ENCODE measurements around the gene OR4K15. TPM values are rescaled to one million over a fixed set of nuclear protein-coding genes. Genes with fewer than 3 reads are reported as not detected.
"Not testable (repeated sequence)": the region's sequence is repeated elsewhere in the genome, so short reads cannot be mapped to it uniquely, and the experiment has no call there.

The OR4K15 gene
- total and polyA plus RNA-seq, 2 experiments from 2014 or later = not detected

DNA sequence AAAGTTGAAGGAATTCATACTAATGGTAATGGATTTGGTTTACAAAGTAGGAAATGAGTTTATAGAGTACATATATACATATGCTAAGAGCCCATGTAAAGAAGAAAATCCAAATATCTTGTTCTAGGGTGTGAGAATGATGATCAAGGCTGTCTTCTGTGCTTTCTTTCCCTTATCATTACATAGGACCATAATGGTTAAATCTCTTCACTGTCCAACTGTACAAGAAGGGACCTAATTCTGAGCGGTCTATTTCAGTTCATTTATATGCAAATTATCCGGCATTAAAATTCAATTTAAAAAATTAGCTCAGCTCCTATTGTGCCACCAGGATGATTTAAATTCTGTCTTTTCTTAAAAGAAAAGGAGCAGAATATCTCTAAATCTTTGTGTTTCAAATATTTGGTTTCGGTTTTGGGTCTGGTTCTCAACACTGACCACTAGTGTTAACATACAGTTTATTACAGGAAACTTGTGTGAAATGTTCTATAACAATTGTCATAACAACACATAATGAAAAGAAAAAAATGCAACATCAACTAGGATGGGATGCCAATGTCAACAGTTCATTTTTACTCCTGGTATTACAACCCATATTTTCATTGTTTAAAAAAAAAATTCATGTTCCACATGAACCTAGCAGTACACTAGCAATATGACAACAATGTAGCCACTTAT is 27.8 kb upstream of the OR4K15 start:
- H4K20me1 ChIP-seq (replicated peaks; ENCODE audit: insufficient read depth) = no peaks in the 10 kb centered on the region
- no peak overlapping the region for H3K27ac ChIP-seq (ENCODE audit: low read depth)
- H3K27me3 Mint-ChIP-seq (ENCODE audit: insufficient read depth, low read depth, poor library complexity) = peaks cover 1% of the 10 kb centered on the region
- peaks cover 18% of the 10 kb centered on the region; the same call in 2 of the 3 replicates for H3K9me3 Mint-ChIP-seq
- H3F3A ChIP-seq (replicated peaks; ENCODE audit: low read depth) = no peaks in the 10 kb centered on the region
- ATAC-seq (no peak), DNase-seq (ENCODE audit: low spot score) (no peak)
- H2AFZ ChIP-seq = no peak overlapping the region
- no peak overlapping the region for H3K27ac Mint-ChIP-seq
- peaks cover 28% of the 10 kb centered on the region for H3K36me3 ChIP-seq (ENCODE audit: insufficient read depth)
- no peaks in the 10 kb centered on the region for H3K4me1 ChIP-seq (ENCODE audit: insufficient read depth)
- no peaks in the 10 kb centered on the region for H3K27me3 ChIP-seq (ENCODE audit: insufficient read depth)
- no peak overlapping the region for H3K4me2 ChIP-seq
- no peaks in the 10 kb centered on the region for H3K79me2 ChIP-seq (replicated peaks; ENCODE audit: insufficient read depth)
- no peak for TF ChIP-seq NANOG (IDR thresholded peaks at IDR 0.05; ENCODE audit: borderline replicate concordance)
- TF ChIP-seq, protein P1, sequence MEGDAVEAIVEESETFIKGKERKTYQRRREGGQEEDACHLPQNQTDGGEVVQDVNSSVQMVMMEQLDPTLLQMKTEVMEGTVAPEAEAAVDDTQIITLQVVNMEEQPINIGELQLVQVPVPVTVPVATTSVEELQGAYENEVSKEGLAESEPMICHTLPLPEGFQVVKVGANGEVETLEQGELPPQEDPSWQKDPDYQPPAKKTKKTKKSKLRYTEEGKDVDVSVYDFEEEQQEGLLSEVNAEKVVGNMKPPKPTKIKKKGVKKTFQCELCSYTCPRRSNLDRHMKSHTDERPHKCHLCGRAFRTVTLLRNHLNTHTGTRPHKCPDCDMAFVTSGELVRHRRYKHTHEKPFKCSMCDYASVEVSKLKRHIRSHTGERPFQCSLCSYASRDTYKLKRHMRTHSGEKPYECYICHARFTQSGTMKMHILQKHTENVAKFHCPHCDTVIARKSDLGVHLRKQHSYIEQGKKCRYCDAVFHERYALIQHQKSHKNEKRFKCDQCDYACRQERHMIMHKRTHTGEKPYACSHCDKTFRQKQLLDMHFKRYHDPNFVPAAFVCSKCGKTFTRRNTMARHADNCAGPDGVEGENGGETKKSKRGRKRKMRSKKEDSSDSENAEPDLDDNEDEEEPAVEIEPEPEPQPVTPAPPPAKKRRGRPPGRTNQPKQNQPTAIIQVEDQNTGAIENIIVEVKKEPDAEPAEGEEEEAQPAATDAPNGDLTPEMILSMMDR (conservative IDR thresholded peaks at IDR 0.05; ENCODE audit: low read depth in 2 of 2) = 0 out of 4 replicates have a peak, but pooled peaks of 1 of the 2 experiments have one; percentile 7
- H3K4me3 ChIP-seq = no peak overlapping the region
- no peaks in the 10 kb centered on the region for H3K9me2 ChIP-seq (ENCODE audit: insufficient read depth)
- peaks cover 17% of the 10 kb centered on the region for H3K36me3 Mint-ChIP-seq (ENCODE audit: low read depth)
- no peaks in the 10 kb centered on the region for H3K4me1 Mint-ChIP-seq
- H3K4me3 Mint-ChIP-seq = no peak overlapping the region

DNA sequence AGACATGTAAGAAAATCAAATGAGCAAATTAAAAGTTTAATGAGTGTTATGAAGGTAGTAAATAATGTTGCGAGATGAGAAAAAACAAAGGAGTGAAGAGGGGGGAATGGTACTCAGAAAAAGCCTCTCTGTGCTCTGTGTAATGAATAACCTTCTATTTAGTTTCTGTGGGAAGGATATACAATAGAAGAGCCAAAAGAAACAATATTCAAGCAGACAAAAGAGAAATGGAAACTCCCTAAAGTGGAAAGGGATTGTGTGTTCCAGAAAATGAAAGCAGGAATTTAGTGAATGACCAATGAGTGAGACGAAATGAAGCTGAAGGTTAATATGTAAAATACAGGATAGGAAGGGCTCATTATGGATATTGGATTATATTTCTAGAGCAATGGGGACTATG is 26.2 kb upstream of the OR4K15 start:
- Histone ChIP-seq H4K20me1 (replicated peaks; ENCODE audit: insufficient read depth) (no peaks in the 10 kb centered on the region), H3K4me2 (no peak overlapping the region), H3K4me3 (no peak overlapping the region), H3K27me3 (ENCODE audit: insufficient read depth) (no peaks in the 10 kb centered on the region), H3K4me1 (ENCODE audit: insufficient read depth) (no peaks in the 10 kb centered on the region), H3K27ac (ENCODE audit: low read depth) (no peak overlapping the region), H3K36me3 (ENCODE audit: insufficient read depth) (peaks cover 39% of the 10 kb centered on the region), H3K79me2 (replicated peaks; ENCODE audit: insufficient read depth) (no peaks in the 10 kb centered on the region), H3K9me2 (ENCODE audit: insufficient read depth) (no peaks in the 10 kb centered on the region), H2AFZ (no peak overlapping the region), H3F3A (replicated peaks; ENCODE audit: low read depth) (no peaks in the 10 kb centered on the region)
- H3K36me3 Mint-ChIP-seq (ENCODE audit: low read depth) = peaks cover 17% of the 10 kb centered on the region
- TF ChIP-seq, protein P2, sequence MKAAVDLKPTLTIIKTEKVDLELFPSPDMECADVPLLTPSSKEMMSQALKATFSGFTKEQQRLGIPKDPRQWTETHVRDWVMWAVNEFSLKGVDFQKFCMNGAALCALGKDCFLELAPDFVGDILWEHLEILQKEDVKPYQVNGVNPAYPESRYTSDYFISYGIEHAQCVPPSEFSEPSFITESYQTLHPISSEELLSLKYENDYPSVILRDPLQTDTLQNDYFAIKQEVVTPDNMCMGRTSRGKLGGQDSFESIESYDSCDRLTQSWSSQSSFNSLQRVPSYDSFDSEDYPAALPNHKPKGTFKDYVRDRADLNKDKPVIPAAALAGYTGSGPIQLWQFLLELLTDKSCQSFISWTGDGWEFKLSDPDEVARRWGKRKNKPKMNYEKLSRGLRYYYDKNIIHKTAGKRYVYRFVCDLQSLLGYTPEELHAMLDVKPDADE (IDR thresholded peaks at IDR 0.05) = no peak
- TF ChIP-seq STAT1 (IDR thresholded peaks at IDR 0.05; ENCODE audit: unreplicated experiment) (no peak), NANOG (IDR thresholded peaks at IDR 0.05; ENCODE audit: borderline replicate concordance) (no peak), CREB1 (CRISPR knock-in tag; IDR thresholded peaks at IDR 0.05; ENCODE audit: low read depth) (no peak), EZH2 (IDR thresholded peaks at IDR 0.05; ENCODE audit: low read depth, unreplicated experiment) (no peak)
- TF ChIP-seq, protein P3, sequence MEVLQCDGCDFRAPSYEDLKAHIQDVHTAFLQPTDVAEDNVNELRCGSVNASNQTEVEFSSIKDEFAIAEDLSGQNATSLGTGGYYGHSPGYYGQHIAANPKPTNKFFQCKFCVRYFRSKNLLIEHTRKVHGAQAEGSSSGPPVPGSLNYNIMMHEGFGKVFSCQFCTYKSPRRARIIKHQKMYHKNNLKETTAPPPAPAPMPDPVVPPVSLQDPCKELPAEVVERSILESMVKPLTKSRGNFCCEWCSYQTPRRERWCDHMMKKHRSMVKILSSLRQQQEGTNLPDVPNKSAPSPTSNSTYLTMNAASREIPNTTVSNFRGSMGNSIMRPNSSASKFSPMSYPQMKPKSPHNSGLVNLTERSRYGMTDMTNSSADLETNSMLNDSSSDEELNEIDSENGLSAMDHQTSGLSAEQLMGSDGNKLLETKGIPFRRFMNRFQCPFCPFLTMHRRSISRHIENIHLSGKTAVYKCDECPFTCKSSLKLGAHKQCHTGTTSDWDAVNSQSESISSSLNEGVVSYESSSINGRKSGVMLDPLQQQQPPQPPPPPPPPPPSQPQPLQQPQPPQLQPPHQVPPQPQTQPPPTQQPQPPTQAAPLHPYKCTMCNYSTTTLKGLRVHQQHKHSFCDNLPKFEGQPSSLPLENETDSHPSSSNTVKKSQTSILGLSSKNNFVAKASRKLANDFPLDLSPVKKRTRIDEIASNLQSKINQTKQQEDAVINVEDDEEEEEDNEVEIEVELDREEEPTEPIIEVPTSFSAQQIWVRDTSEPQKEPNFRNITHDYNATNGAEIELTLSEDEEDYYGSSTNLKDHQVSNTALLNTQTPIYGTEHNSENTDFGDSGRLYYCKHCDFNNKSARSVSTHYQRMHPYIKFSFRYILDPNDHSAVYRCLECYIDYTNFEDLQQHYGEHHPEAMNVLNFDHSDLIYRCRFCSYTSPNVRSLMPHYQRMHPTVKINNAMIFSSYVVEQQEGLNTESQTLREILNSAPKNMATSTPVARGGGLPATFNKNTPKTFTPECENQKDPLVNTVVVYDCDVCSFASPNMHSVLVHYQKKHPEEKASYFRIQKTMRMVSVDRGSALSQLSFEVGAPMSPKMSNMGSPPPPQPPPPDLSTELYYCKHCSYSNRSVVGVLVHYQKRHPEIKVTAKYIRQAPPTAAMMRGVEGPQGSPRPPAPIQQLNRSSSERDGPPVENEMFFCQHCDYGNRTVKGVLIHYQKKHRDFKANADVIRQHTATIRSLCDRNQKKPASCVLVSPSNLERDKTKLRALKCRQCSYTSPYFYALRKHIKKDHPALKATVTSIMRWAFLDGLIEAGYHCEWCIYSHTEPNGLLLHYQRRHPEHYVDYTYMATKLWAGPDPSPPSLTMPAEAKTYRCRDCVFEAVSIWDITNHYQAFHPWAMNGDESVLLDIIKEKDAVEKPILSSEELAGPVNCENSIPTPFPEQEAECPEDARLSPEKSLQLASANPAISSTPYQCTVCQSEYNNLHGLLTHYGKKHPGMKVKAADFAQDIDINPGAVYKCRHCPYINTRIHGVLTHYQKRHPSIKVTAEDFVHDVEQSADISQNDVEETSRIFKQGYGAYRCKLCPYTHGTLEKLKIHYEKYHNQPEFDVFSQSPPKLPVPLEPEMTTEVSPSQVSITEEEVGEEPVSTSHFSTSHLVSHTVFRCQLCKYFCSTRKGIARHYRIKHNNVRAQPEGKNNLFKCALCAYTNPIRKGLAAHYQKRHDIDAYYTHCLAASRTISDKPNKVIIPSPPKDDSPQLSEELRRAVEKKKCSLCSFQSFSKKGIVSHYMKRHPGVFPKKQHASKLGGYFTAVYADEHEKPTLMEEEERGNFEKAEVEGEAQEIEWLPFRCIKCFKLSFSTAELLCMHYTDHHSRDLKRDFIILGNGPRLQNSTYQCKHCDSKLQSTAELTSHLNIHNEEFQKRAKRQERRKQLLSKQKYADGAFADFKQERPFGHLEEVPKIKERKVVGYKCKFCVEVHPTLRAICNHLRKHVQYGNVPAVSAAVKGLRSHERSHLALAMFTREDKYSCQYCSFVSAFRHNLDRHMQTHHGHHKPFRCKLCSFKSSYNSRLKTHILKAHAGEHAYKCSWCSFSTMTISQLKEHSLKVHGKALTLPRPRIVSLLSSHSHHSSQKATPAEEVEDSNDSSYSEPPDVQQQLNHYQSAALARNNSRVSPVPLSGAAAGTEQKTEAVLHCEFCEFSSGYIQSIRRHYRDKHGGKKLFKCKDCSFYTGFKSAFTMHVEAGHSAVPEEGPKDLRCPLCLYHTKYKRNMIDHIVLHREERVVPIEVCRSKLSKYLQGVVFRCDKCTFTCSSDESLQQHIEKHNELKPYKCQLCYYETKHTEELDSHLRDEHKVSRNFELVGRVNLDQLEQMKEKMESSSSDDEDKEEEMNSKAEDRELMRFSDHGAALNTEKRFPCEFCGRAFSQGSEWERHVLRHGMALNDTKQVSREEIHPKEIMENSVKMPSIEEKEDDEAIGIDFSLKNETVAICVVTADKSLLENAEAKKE (CRISPR knock-in tag; IDR thresholded peaks at IDR 0.05) = no peak
- no peak for ATAC-seq
- DNase-seq (ENCODE audit: low spot score) = no peak
- H3K27ac Mint-ChIP-seq = no peak overlapping the region
- no peaks in the 10 kb centered on the region for H3K4me1 Mint-ChIP-seq
- H3K4me3 Mint-ChIP-seq = no peak overlapping the region
- H3K27me3 Mint-ChIP-seq (ENCODE audit: insufficient read depth, low read depth, poor library complexity) = peaks cover 1% of the 10 kb centered on the region
- H3K9me3 Mint-ChIP-seq = peaks cover 23% of the 10 kb centered on the region

DNA sequence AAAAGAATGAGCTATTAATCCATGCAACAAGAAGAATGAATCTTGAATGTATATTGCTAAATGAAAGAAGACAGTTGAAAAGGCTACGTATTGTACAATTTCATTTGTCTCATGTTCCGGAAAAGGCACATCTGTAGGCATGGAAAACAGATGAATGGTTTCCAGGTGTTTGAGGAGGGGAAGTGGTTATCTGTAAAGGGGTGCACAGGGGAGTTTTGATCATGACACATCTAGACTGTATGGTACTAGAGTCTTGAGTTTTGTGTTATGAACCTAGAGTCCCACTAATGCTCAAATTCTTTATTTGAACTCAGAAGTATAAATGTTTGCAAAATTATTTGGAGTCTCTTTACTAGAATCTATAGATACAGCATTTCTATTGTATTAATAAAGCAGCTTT is 5.7 kb upstream of the OR4K15 start:
- peaks cover 69% of the 10 kb centered on the region for H3K9me3 Mint-ChIP-seq
- H3K4me3 Mint-ChIP-seq; H3F3A ChIP-seq (replicated peaks; ENCODE audit: low read depth); H3K36me3 ChIP-seq (ENCODE audit: insufficient read depth); H3K4me2 ChIP-seq; H3K27me3 Mint-ChIP-seq (ENCODE audit: insufficient read depth, low read depth, poor library complexity); H3K27ac Mint-ChIP-seq; H3K9me2 ChIP-seq (ENCODE audit: insufficient read depth); H2AFZ ChIP-seq; H3K4me3 ChIP-seq; H3K27me3 ChIP-seq (ENCODE audit: insufficient read depth); H3K4me1 Mint-ChIP-seq; H3K36me3 Mint-ChIP-seq (ENCODE audit: low read depth); H3K27ac ChIP-seq (ENCODE audit: low read depth); H4K20me1 ChIP-seq (replicated peaks; ENCODE audit: insufficient read depth); DNase-seq (ENCODE audit: low spot score); H3K79me2 ChIP-seq (replicated peaks; ENCODE audit: insufficient read depth); H3K4me1 ChIP-seq (ENCODE audit: insufficient read depth); ATAC-seq: not testable (repeated sequence)
